ENCODE measurements around the gene FGFR2. TPM values are rescaled to one million over a fixed set of nuclear protein-coding genes. Genes with fewer than 3 reads are reported as not detected.

The FGFR2 gene
- total RNA-seq, 4 donors from 2014 or later: 22.5 to 58.0 (median 44.4) TPM

GRCh38 chr10:121500701-121501332, 97.4 kb downstream of the FGFR2 start:
- H3K27ac ChIP-seq: no peak overlapping the region
- peaks cover 0 to 25% (median 4%) of the 10 kb centered on the region in 3 donors for H3K4me1 ChIP-seq
- TF ChIP-seq, protein P1, sequence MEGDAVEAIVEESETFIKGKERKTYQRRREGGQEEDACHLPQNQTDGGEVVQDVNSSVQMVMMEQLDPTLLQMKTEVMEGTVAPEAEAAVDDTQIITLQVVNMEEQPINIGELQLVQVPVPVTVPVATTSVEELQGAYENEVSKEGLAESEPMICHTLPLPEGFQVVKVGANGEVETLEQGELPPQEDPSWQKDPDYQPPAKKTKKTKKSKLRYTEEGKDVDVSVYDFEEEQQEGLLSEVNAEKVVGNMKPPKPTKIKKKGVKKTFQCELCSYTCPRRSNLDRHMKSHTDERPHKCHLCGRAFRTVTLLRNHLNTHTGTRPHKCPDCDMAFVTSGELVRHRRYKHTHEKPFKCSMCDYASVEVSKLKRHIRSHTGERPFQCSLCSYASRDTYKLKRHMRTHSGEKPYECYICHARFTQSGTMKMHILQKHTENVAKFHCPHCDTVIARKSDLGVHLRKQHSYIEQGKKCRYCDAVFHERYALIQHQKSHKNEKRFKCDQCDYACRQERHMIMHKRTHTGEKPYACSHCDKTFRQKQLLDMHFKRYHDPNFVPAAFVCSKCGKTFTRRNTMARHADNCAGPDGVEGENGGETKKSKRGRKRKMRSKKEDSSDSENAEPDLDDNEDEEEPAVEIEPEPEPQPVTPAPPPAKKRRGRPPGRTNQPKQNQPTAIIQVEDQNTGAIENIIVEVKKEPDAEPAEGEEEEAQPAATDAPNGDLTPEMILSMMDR (IDR thresholded peaks at IDR 0.05): no peak
- no peak for TF ChIP-seq POLR2A (IDR thresholded peaks at IDR 0.05)
- 63 to 82% methylated on average over 15 to 16 of the region's 16 CpGs for WGBS, 2 donors
- intact Hi-C loops (cut with DNase I): no loop called here
- no peak overlapping the region for H3K4me3 ChIP-seq
- DNase-seq: no peak
- no peaks in the 10 kb centered on the region for H3K27me3 ChIP-seq
- peaks cover 0 to 77% (median 0%) of the 10 kb centered on the region in 3 donors for H3K36me3 ChIP-seq
- no peaks in the 10 kb centered on the region for H3K9me3 ChIP-seq

DNA sequence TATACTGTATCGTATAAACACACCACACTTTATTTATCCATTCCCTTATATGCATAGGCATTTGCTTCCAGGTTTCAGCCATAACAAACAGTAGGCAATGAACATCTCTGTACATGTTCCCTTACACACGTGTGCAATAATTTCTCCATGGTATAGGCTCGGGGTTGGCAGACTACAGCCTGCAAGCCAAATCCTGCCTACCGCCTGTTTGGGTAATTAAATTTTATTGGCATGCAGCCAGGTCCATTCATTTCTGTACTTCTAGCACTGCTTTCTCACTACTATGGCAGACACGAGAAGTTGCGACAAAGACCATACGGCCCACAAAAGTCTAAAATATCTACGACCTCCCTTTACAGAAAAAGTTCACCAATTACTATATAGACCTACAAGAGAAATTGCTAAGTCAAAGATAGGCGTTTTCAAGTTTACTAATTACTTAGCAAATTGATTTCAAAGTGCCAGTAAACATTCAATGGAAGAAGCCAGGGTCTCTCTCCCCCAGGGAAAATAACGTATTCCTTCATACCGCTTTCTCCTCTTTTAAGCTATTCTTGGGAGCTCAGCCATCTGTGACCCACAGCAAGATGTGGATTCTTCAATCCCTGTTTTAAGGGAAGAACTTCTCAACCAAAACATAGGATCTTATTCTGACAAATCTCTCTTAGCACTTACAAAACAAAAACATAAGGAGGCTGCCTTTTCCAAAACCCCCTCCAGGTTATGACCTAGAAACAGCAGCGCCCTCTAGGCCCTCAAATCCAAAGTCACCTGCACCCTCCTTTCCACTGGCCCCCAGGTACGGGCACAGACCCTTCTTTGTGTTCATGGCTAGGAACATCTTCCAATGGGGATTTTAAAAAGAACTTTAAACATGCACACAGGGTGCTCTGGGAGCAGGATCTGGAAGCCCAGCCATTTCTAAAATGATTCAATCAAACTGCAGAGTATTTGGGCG, 100.5 kb downstream of the FGFR2 start:
- Histone ChIP-seq H3K36me3 (peaks cover 0 to 71% (median 0%) of the 10 kb centered on the region in 3 donors), H3K27ac (peak overlapping the region in 3 of 4 donors; percentile 8 to 38 (median 10)), H3K4me3 (no peak overlapping the region), H3K27me3 (no peaks in the 10 kb centered on the region), H3K9me3 (no peaks in the 10 kb centered on the region), H3K4me1 (peaks cover 0 to 39% (median 4%) of the 10 kb centered on the region in 3 donors)
- TF ChIP-seq POLR2A (IDR thresholded peaks at IDR 0.05): no peak
- TF ChIP-seq, protein P1 (IDR thresholded peaks at IDR 0.05): peak in 1 of 6 experiments; percentile 3
- intact Hi-C loops (cut with DNase I): no loop called here
- no peak for DNase-seq
- WGBS, 2 donors: 45 to 51% methylated on average over 14 of the region's 14 CpGs

- Histone ChIP-seq H3K4me1 (peaks cover 0 to 47% (median 4%) of the 10 kb centered on the region in 3 donors), H3K4me3 (no peak overlapping the region), H3K9me3 (no peaks in the 10 kb centered on the region), H3K27ac (peak overlapping the region in 3 of 4 donors; percentile 15 to 35 (median 18)), H3K27me3 (no peaks in the 10 kb centered on the region), H3K36me3 (peaks cover 0 to 61% (median 0%) of the 10 kb centered on the region in 3 donors)
- 55 to 59% methylated on average over 6 to 9 of the region's 9 CpGs for WGBS, 2 donors
- DNase-seq: no peak
- intact Hi-C loops (cut with DNase I): no loop called here
- TF ChIP-seq POLR2A (IDR thresholded peaks at IDR 0.05): no peak
- TF ChIP-seq, protein P1 (IDR thresholded peaks at IDR 0.05): no peak
Measured at GRCh38 chr10:121495719-121496118, 102.5 kb downstream of the FGFR2 start.

GRCh38 chr10:121494296-121494695, 103.9 kb downstream of the FGFR2 start:
- peaks cover 0 to 46% (median 0%) of the 10 kb centered on the region in 3 donors for H3K36me3 ChIP-seq
- H3K9me3 ChIP-seq: no peaks in the 10 kb centered on the region
- no peaks in the 10 kb centered on the region for H3K27me3 ChIP-seq
- TF ChIP-seq, protein P1 (IDR thresholded peaks at IDR 0.05): no peak
- no peak for TF ChIP-seq POLR2A (IDR thresholded peaks at IDR 0.05)
- no peak overlapping the region for H3K27ac ChIP-seq
- WGBS, 2 donors: 59 to 87% methylated on average over 2 of the region's 2 CpGs
- intact Hi-C loops (cut with DNase I): no loop called here
- no peak overlapping the region for H3K4me3 ChIP-seq
- peaks cover 0 to 52% (median 4%) of the 10 kb centered on the region in 3 donors for H3K4me1 ChIP-seq
- no peak for DNase-seq

DNA sequence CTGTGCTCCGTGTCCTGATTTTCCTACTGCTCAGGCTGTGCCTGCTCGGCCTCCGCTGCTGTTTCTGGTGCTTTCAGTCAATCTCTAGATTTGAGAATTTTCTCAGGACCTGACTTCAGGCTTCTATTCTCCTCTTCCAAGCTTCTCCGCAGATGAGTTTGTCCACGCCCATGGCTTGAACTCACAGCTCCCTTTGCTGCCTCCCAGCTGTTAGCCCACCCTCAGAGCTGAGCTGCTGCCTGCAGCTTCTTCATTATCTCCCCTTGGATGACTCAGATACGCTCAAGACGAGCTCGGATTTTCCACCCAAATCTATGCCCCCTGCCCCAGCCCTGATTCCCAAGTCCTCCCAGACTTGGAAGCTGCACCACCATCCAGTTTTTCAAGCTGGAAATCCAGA, 104.7 kb downstream of the FGFR2 start:
- H3K36me3 ChIP-seq: peaks cover 0 to 39% (median 0%) of the 10 kb centered on the region in 3 donors
- DNase-seq: no peak
- H3K4me1 ChIP-seq: peaks cover 0 to 52% (median 4%) of the 10 kb centered on the region in 3 donors
- no peak for TF ChIP-seq POLR2A (IDR thresholded peaks at IDR 0.05)
- TF ChIP-seq, protein P1 (IDR thresholded peaks at IDR 0.05): no peak
- intact Hi-C loops (cut with DNase I): no loop called here
- 74 to 82% methylated on average over 6 to 8 of the region's 8 CpGs for WGBS, 2 donors
- no peak overlapping the region for H3K27ac ChIP-seq
- no peaks in the 10 kb centered on the region for H3K9me3 ChIP-seq
- H3K27me3 ChIP-seq: no peaks in the 10 kb centered on the region
- no peak overlapping the region for H3K4me3 ChIP-seq
